Tibial nerve (tissue), 3 donors: ENCODE measurements around the gene PRDM11.

Experiments used
- POLR2A ChIP-seq, 2 donors: fragments of 450-650 bp; IDR thresholded peaks; one replicate each; pipeline ENCODE4 v1.6.1; 2017; ENCODE audit warnings: antibody characterized with exemption in 2 of 2, mild to moderate bottlenecking in 2 of 2, moderate library complexity in 2 of 2
- TF ChIP-seq, protein P1 (sequence below), 5 experiments: fragments of 200-600 bp in 3 of 5; fragments of 450-650 bp in 2 of 5; sonication (generic) in 3 of 5; IDR thresholded peaks; one replicate each; pipeline ENCODE4 v1.5.1; 2016 to 2019; ENCODE audit warnings: antibody characterized with exemption in 5 of 5, mild to moderate bottlenecking in 3 of 5, moderate library complexity in 2 of 5

GRCh38 chr11:45163956-45164575 is 17.6 kb downstream of the PRDM11 start:
- TF ChIP-seq, protein P1, sequence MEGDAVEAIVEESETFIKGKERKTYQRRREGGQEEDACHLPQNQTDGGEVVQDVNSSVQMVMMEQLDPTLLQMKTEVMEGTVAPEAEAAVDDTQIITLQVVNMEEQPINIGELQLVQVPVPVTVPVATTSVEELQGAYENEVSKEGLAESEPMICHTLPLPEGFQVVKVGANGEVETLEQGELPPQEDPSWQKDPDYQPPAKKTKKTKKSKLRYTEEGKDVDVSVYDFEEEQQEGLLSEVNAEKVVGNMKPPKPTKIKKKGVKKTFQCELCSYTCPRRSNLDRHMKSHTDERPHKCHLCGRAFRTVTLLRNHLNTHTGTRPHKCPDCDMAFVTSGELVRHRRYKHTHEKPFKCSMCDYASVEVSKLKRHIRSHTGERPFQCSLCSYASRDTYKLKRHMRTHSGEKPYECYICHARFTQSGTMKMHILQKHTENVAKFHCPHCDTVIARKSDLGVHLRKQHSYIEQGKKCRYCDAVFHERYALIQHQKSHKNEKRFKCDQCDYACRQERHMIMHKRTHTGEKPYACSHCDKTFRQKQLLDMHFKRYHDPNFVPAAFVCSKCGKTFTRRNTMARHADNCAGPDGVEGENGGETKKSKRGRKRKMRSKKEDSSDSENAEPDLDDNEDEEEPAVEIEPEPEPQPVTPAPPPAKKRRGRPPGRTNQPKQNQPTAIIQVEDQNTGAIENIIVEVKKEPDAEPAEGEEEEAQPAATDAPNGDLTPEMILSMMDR (IDR thresholded peaks at IDR 0.05) = no peak
- TF ChIP-seq POLR2A (IDR thresholded peaks at IDR 0.05) = no peak
